NCI-H1105 treated with DMSO at 0.1 percent for 48 hours (cell line): ENCODE results near the gene CDH23.

Source experiments
- DNase-seq: peaks from one replicate; lab custom pipeline; 2025; lab: John Stamatoyannopoulos, UW

The CDH23 gene

DNA sequence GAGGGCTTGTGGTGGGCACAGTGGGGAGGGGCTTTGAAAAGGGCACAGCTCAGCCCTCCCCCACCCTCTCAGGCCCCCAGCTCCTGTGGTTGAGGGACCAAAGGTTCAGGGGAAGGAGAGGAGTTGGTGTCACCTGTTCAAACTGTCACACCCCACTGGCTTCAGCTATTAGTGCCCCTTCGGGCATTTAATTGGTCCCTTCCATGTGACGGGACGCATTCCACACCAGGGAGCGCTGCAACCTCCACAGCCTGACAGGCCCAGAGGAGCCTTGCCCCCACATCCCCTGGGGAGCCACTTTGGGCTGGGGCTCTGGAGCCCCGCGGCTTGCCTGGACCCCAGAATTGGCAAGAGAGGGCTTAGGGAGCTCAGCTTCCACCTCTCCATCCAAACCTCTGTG is 247.2 kb downstream of the CDH23 start:
- no peak for DNase-seq

DNA sequence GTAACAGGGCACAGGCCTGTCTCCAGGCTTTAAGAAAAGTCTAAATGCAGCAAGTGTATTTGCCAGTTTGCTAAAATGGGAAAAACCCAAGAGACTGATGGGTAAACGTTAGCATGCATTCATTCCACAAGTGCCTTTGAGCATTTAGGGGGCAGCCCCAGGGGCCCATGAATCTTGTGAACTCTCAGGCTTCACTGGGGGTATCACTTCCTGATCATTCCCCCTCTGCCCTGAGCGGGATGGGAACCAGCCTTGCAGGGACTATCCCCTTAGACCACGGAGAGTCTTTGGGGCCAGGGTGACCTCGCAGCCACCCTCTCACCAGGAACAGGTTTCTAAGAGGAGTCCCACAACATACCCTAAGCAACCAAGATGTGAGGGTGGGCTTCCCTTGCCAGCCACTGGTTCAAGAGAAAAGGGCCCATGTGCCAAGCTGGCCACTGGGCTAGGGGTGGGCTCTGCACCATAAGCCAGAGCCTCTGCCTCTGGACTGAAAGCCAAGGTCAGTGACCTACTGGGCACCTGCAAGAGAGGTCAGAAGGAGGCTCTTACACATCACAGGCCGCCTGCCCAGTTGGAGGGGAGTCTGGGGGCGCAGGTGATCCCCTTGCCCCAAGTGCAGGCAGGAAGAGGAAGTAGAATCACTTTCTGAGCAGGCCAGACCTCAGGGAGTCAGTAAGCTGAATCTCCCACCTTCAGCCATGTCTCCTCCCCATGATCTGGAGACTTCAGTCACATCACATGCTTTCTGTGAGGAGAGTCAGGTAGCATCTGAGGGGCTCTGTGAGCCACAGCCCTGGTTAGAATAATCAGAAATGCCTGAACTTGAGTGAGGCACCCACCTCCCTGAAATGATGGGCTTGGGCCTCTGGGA is 247.8 kb downstream of the CDH23 start:
- DNase-seq = no peak

DNA sequence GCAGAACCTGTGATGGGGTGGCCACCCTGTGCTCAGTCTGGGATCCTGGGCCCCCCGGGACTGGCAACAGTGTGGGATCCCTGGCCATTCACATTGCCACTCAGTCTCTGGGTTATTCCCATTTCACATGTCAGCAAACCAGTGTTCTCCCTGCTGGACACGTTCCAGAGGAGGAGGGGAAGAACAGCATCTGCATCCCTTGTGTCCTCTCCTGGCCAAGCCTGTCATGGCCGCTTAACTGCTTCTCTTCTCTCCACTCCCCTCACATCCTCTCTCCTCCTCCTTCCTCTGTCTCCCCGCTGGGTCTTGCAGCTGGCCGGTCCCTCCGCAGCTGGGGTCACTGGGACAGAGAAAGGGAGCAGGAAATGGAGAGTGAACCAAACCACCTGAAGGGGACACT is 248.5 kb downstream of the CDH23 start:
- DNase-seq = no peak

DNA sequence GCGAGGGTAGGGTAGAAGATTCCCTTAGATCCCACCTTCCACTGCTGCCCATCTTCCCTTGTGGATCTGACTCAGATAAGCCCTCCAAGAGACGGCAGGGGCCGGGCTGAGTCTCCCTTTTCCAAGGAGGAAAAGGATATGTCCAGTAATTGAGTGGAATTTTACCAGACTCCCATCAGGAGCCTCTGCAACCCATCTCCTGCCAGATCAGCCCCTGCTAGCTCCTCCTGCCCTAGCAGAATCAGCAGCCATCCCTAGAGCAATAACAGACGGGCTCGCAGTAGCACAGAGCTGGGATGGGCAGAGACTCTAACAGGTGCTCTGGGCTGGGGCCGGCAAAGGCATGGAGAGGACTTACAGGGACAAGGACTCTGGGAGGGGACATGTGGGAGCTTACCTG is 249.3 kb downstream of the CDH23 start:
- DNase-seq = no peak

DNA sequence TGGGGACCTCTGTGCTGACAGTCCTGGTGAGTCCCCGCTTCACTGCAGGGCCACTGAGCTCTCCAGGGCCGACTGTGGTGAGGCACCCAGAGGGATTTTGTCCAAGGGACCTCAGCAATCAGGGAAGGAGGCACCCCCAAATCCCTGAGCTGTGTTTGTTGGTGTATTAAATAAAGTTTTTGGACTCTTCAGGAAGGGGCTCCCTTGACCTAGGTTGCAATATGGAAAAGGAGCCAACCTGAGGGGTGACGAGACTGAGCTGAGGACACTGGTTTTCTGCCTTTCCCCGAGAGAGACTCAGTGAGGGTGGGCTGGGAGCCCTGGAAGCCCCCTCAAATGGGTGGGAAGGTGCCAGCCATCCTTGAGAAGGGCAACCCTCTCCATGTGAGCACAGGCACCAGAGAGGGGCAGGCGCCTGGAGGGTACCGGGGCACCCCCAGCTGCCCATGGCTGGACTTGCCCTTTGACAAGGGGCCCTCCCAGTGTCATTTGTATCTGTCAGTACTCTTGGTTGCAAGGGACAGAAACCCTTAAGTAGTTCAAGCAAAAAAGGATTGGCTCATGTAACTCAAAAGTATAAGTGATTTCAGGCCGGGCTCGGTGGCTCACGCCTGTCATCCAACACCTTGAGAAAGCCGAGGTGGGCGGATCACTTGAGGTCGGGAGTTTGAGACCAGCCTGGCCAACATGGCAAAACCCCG is 250.0 kb downstream of the CDH23 start:
- no peak for DNase-seq

GRCh38 chr10:71647526-71648253 is 251.0 kb downstream of the CDH23 start:
- no peak for DNase-seq

DNA sequence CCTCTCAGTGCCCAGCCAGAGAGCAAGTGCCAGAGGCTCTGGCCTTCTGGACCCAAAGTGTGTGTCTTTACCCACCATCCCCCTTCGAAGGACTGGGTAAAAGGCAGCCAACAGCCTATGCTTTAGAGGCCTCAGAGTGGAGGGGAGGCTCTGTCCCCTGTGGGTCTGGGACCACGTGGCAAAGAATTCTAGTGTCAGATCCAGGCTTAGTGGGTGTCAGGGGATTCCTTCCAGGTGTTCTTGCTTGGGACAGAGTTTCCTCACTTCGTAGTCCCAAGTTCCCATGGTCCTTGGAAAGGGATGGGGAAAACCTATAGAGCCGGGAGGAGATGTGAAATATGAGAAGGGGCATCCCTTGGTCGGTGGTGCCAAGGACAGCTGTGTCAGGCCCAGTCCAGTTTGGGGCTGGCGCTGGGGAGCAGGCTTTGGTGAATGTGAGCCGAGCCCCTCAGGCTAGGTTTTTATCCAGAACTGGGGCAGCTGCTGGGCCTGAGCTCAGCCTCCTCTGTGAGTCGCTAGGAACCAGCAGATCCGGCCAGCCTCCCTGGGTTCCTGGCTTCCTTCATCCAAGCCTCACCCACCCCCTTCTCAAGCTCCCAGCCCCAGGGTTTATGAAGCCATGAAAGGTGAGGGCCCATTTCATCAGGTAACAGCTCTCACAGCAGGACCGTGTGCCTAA is 251.7 kb downstream of the CDH23 start:
- no peak for DNase-seq

DNA sequence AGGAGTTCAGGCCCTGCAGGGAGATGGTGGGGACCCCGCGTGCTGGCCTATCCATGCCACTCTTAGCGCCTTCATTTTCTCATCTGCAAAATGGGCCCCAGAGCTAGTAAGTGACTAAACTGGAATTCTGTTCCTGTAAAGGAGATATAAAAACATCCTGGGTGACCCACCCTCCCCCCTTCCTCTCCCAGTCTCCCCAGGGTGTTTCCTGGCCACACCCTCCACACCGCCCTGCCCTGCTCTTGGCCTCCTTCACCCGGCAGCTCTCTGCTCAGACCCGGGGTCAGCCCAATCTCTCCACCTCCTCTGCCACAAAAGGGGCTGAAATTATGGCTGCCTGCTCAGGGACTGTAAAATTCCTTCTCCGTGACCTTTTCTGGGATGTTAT is 252.2 kb downstream of the CDH23 start:
- DNase-seq = no peak

DNA sequence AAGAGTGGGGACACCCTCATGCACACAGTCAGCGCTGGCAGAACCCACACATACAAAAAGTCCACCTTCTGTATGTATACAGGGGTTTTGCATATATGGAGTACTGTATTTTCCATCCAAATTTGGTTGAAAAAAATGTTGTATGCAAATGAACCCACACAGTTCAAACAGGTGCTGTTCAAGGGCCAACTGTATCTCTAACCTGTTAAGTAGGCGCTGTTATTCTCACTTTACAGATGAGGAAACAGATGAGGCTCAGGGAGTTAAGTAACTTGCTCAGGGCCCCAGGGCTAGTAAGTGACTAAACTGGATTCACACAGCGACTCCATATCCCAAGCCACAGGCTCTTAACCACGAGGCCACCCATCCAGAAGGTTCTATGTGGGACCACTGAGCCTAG is 252.9 kb downstream of the CDH23 start:
- DNase-seq = no peak

- no peak for DNase-seq
Measured at GRCh38 chr10:71650397-71650796, 253.7 kb downstream of the CDH23 start.

- DNase-seq = no peak
Measured at GRCh38 chr10:71651428-71651827, 254.7 kb downstream of the CDH23 start.

GRCh38 chr10:71651928-71652327 is 255.2 kb downstream of the CDH23 start:
- DNase-seq = no peak

DNA sequence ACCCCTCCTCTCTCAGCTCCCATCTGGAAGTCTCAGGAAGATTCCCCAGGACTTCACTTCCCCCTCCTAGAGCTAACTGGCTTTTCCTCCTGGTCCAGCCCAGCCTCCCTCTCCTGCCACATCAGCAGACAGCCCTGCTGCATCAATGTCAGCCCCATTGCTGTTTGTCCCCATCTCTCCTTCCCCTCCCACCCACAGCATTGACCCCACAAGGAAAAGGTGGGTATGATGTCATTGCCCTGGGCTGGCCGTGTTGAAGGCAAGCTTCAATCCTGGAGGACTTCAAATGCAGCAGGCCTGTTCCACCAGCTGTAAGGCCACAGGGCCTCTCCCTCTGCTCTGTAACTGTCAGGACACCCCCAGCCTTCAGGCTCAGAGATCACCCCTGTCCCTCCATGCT is 256.3 kb downstream of the CDH23 start:
- DNase-seq = no peak

GRCh38 chr10:71656220-71656619 is 259.5 kb downstream of the CDH23 start:
- no peak for DNase-seq

- DNase-seq = no peak
Measured at GRCh38 chr10:71657604-71658466, 261.1 kb downstream of the CDH23 start.

GRCh38 chr10:71658467-71658745 is 261.7 kb downstream of the CDH23 start:
- no peak for DNase-seq

DNA sequence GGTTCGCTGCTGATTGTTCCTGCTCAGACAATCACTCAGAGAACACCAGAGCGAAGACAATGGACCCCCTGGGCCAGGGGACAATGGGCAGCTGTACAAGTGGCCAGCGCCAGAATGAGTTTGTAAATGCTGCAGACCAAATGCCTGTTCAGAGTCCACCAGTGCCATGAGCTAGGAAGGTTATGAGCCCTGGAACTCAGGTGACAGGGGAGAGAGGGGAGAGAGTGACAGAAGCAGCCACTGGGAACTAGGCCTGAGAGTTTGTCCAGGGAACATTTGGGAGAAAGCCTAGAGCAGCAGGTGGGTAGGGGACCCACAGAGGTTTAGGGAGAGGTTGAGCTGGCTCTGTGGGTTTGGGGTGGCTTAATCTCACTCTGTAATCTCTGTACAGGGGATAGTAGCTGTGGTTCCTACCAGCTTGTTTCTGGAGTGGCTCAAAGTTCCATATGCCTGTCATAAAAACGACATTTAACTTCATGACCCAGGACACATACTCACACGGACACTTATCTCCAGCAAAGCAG is 262.5 kb downstream of the CDH23 start:
- no peak for DNase-seq

DNA sequence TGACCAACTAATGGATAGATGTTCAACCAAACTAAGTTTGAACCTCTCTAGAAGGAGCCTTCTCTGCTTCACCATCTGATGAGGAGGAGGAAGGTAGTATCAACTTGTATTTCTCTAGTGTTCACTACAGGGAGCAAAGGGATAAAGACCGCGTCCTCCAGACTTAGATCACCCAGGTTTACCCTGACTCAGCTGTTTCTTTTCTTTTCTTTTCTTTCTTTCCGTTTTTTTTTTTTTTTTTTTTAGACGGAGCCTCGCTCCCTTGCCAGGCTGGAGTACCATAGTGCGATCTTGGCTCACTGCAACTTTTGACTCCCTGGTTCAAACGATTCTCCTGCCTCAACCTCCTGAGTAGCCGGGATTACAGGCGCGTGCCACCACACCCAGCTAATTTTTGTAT is 263.0 kb downstream of the CDH23 start:
- DNase-seq = no peak

DNA sequence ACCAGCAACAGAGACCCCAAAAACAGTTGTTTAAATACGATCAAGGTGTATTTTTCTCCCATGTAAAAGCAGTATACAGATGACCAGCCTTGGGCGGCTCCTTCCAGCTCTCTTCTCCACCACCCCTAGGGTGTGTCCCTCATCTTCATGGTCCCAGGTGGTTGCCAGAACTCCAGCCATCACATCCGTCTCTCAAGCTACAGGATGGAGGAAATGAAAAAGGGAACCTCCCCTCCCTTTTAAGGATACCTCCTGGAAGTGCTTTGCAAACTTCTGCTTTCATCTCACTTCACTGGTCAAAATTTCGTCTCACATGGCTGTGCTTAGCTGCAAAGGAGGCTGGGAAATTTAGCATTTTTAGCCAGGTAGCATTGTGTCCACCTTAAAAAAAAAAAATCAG is 263.6 kb downstream of the CDH23 start:
- no peak for DNase-seq

DNA sequence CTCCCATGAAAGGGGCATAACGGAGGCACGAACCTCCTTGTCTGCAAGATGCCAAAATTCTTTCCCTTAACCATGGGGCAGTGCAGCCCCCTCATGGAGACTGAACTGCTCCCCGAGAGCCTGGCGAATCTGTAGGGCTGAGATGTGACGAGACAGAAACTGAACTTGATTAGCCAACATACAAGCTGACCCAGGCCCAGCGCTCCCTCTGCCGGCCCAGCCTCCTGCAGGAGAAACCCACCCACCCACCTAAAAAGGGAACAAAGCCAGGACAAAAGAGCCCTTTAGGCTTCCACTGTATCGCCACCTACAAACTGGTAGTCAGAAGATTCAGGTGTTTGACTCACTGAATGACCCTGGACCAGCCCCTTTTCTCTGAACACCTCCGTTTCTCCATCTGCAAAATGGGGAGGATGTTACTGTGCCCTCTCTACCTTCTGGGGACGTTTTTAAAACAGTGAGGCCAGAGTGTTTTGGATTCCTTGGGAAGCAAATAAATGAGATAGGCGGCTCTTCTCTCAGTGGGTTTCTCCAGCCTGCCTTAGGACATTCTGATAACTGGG is 264.4 kb downstream of the CDH23 start:
- DNase-seq = no peak

DNA sequence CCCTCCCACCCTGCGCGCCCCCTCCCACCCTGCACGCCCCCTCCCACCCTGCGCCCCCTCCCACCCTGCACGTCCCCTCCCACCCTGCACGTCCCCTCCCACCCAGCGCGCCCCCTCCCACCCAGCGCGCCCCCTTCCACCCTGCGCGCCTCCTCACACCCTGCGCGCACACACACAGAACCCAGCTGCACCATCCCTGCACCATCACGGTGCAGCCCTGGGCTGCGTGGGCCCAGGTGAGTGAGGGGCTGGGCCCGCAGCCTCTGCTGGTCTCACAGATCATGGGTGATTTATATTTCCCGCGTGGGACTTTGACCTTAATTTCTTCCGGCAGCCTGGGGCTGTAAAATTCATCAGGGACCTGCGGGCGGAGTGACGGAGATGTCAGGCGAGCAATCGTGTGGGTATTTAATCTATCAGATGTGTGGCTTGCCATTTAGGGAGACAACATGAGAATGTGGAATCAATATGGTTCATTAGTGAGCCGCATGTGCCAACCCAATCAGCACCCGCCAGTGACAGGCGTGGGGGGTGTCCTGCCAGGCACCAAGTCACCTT is 265.1 kb downstream of the CDH23 start:
- no peak for DNase-seq
